ENCODE measurements around the gene ELMO3.

ELMO3 gene, protein sequence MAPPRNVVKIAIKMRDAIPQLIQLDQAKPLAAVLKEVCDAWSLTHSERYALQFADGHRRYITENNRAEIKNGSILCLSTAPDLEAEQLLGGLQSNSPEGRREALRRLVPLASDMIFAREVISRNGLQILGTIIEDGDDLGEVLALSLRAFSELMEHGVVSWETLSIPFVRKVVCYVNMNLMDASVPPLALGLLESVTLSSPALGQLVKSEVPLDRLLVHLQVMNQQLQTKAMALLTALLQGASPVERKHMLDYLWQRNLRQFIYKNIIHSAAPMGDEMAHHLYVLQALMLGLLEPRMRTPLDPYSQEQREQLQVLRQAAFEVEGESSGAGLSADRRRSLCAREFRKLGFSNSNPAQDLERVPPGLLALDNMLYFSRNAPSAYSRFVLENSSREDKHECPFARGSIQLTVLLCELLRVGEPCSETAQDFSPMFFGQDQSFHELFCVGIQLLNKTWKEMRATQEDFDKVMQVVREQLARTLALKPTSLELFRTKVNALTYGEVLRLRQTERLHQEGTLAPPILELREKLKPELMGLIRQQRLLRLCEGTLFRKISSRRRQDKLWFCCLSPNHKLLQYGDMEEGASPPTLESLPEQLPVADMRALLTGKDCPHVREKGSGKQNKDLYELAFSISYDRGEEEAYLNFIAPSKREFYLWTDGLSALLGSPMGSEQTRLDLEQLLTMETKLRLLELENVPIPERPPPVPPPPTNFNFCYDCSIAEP

GRCh38 chr16:67199011-67199807, at the start of gene ELMO3:
TSS of gene ELMO3 (plus strand) at chr16:67199131. CDS start at chr16:67199327, 196 bp downstream.
- DNase-seq = peak in 1 of 2 experiments; percentile 39

DNA sequence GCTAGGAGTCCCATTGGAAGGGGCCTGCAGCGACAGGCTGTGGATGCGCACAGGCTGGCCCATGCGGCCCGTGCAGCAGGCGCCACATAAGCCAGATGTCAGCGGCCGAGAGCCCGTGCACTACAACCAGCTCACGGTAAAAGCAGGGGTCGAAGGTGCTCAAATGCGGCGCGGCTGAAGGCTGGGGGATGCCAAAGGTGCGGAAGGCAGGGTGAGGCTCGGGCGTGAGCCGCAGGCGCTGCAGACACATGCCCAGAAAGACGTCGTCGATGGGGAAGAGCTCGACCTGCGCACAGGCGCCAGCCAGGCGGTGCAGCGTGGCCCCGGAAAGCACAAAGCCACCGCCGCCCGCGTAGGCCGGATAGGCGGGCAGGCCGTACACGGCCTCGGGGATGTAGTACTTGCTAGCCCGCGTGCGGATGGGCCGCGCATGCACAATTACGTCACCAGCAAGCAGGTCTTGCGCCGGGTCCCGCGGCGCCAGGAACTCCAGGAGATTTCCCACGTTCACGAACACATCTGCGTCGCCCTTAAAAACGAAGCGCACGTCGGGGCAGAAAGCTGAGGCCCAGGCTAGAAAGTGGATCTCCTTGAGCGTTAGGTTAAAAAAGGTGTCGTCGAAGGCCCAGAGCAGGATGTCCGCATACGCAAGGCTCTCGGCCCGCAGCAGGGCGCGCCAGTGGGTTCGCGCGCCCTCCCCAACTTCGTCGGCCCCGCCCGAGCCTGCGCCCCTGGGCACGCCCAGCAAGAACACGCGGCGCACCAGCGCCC, 49.5 kb upstream of the ELMO3 start:
- DNase-seq = no peak

DNA sequence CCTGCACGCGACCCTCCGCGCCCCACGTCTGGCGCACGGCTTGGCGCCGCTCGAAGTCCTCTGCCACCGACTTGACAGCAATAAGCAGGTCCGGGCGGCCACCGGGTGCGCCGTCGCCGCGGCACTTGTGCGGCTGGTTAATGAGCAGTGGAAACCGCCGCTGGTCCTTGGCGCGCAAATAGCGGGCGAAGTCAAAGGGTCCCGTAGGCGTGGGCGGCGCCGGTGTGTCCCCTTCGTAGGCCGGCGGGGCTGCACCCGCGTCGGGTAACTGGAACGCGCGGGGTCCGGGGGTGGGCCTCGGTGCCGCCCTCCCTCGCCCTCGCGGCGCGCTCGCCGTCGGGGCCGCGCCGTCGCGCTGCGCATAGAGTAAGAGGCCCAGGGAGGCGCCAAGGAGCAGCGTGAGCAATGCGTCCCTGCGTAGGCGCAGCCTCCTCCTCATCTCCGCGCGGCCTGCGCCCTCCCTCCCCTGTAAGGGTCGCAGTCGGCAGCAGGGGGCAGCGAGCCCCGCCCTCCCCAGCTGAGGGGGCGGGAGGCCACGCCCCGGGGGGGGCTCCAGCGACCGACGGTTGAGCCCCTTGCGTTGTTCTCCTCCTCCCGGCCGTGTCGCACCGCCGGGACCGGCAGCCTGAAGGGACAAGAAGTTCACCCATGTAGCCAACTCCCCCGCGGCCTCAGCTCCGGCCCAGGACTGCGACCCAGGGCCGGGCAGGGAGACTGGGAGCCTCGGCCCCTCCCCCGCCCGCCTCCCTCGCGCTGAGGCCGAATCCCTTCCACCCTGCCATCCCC, 48.7 kb upstream of the ELMO3 start:
- no peak for DNase-seq

- no peak for DNase-seq
Measured at GRCh38 chr16:67150833-67151396, 48.0 kb upstream of the ELMO3 start, which contains the start of gene B3GNT9. TSS of gene B3GNT9 (minus strand) at chr16:67150998. CDS start at chr16:67150485, 513 bp downstream.

- no peak for DNase-seq
Measured at GRCh38 chr16:67151431-67152097, 47.4 kb upstream of the ELMO3 start.

DNA sequence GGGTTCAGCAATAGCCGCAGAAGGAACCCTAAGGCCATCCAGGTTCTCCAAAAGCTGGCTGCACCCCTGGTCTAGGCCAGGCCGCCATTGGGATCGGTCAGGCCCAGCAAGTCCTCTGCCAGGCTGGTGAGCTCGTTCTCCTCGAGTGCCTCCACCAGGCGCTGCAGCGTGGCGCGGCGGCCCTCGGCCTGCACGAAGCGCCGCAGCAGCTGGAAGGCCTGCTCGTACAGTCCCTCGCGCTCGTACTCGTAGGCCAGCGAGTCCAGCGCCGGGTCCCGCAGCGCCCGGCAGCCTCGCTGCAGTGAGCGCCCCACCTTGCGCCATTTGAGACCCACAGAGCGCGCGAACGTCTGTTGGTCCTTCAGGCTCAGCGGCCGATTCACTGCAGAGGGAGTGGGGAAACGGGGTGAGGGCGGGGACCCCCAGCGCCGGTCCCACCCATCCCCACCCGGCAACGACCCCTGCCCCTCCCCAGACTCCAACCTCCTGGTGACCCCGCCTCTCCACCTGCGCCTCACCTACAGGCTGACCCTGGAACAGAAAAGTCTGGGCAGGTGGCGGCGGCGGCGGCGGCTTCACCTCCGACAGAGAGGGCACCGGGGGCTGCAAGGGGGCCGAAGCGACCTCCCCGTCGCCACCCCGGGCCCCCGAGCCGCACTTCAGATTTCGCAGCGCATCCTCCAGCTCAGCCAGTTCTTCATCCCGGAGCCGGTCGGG, 44.2 kb upstream of the ELMO3 start:
- no peak for DNase-seq

GRCh38 chr16:67155295-67156142, 43.4 kb upstream of the ELMO3 start:
- DNase-seq = peak in 1 of 2 experiments; percentile 67

DNA sequence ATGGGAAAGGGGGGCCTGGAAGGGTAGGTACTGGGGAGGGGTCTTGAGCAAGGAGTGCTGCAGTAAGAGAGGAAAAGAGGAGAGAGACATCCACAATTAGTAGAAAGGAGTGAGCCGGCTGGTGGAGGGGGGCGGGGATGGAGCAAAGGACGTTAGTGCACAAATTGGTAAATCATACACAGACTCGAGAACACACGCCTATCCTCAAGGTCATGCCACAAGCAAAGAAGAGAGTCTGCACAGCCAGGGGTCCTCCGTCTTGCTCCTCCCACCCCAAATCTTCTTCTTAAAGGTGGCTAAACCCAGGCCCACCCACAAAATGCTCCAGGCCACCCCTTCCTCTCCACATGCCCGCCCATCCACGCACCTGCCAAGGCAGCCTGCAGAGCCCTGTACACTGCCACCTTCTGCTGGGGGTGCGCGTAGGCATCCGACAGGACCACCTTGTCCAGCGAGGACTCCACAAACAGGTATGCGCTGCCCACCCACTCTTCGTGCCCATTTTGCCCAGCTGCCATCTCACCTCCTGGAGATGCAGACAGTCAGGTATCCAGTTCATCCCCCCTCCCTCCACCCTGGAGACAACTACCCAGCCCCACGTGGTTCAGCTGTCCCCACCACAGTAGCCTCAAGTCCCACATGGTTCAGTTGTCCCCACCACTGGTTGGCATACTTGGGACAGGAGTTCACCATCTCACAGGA, 42.6 kb upstream of the ELMO3 start:
- no peak for DNase-seq

- no peak for DNase-seq
Measured at GRCh38 chr16:67157106-67157748, 41.7 kb upstream of the ELMO3 start.

DNA sequence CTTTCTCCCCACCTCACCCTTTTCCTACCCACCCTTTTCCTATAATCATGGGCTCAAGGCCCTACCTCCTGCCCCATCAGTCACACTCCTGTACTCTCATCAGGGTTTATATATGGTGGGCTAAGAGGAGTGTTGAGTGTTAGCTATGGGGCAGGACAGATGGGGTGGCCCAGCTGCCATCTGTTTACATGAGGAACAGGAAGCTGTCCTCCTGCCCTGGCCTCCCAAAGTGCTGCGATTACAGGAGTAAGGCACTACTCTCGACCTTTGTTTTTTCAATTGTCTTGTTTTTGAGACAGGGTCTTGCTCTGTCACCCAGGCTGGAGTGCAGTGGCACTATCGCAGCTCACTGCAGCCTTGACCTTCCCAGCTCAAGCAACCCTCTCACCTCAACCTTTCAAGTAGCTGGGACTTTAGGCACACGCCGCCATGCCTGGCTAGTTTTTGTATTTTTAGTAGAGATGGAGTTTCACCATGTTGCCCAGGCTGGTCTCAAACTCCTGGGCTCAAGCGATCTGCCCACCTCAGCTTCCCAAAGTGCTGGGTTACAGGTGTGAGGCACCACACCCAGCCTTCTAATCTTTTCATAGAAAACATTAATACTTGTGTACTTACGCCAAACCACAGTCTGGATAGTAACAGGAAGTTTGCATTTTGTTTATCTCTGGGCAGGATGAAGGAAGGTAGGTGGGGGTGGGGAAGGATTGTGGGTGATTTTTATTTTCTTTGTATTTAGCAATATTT, 40.9 kb upstream of the ELMO3 start:
- DNase-seq = no peak

- no peak for DNase-seq
Measured at GRCh38 chr16:67158637-67159600, 40.0 kb upstream of the ELMO3 start.

DNA sequence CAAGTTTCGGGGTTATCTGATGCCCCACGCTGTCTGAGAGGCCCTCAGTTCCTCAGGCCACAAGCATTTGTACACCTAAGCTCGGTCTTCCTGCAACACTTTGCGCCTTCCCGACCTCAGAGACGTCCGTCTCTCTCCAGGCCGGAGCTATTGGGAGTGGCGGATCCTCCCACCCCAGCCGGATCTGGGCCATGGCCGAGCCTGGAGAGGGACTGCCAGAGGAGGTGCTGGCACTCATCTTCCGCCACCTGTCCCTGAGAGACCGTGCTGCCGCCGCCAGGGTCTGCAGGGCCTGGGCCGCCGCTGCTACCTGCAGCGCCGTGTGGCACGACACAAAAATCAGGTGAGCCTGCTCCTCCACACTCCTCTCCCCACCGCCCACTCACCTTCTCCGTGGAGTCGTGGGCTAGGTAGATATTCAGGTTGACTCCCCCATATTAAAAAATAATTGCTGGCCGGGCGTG, 37.3 kb upstream of the ELMO3 start:
- DNase-seq = no peak

DNA sequence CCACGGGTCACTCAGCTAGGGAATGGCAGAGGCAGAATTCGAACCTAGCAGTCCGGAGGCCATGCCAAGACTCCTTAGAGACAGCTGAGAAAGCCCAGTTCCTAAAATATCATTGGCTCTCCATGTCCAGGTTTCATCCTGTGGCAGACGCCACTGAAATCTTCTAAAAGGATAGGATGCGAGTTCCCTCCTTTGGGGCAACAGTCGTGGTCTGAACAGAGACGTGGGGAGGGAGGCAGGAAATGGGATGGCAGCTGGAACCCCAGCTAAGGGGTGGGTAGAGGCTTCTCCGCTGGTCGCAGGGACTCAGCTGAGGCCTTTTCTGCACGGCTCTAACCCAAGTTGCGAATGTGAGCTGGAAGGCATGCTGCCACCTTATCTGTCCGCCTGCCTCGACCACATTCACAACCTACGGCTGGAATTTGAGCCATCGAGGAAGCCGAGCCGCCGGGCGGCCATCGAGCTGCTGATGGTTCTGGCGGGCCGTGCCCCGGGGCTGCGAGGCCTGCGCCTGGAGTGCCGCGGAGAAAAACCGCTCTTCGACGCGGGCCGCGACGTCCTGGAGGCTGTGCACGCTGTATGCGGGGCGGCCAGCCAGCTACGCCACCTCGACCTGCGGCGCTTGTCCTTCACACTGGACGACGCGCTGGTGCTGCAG, 36.3 kb upstream of the ELMO3 start:
- DNase-seq = no peak

GRCh38 chr16:67163164-67163998, 35.5 kb upstream of the ELMO3 start:
- DNase-seq = no peak

All from NCI-H1930 (cell line).